Body of pancreas (tissue), 4 donors: ENCODE results near the gene FAM72C.
"Not testable (repeated sequence)": the region's sequence is repeated elsewhere in the genome, so short reads cannot be mapped to it uniquely, and the experiment has no call there.

Experiments
- POLR2A ChIP-seq, 3 donors: fragments of 450-650 bp; IDR thresholded peaks; one replicate each; pipeline ENCODE4 v1.6.1; 2016; ENCODE audit warnings: antibody characterized with exemption in 3 of 3, mild to moderate bottlenecking in 2 of 3
- TF ChIP-seq, protein P1 (sequence below), 7 experiments: fragments of 450-650 bp in 4 of 7; fragments of 200-600 bp in 3 of 7; sonication (generic) in 3 of 7; IDR thresholded peaks; one replicate each; pipeline ENCODE4 v1.5.1; 2016 to 2019; ENCODE audit warnings: antibody characterized with exemption in 7 of 7

DNA sequence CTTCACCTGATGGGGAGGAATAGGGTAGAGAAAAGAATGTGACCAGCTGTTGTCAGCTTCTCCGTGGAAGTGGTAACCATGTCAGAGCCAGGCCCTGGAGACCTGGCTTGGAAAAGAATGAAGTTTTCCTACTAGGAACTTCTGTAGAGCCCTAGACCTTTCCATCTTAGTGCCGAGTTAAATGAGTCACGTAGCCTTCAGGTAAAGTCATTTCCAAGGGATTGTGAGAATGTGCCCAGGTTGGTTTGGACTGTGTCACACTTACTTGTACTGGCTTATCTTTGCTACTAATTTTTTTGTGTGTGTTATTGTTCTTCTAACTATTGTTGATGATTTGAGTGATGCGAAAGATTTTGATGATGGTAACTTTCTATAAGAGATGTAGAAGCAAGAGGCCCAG lies 42.3 kb upstream of the FAM72C start:
- TF ChIP-seq POLR2A (IDR thresholded peaks at IDR 0.05), result not testable (repeated sequence)
- TF ChIP-seq, protein P1, sequence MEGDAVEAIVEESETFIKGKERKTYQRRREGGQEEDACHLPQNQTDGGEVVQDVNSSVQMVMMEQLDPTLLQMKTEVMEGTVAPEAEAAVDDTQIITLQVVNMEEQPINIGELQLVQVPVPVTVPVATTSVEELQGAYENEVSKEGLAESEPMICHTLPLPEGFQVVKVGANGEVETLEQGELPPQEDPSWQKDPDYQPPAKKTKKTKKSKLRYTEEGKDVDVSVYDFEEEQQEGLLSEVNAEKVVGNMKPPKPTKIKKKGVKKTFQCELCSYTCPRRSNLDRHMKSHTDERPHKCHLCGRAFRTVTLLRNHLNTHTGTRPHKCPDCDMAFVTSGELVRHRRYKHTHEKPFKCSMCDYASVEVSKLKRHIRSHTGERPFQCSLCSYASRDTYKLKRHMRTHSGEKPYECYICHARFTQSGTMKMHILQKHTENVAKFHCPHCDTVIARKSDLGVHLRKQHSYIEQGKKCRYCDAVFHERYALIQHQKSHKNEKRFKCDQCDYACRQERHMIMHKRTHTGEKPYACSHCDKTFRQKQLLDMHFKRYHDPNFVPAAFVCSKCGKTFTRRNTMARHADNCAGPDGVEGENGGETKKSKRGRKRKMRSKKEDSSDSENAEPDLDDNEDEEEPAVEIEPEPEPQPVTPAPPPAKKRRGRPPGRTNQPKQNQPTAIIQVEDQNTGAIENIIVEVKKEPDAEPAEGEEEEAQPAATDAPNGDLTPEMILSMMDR (IDR thresholded peaks at IDR 0.05), result not testable (repeated sequence)
